ENCODE measurements around the gene GAREM1.
"Not testable (repeated sequence)": the region's sequence is repeated elsewhere in the genome, so short reads cannot be mapped to it uniquely, and the experiment has no call there.

Gene GAREM1

GRCh38 chr18:32366586-32367538 lies 103.8 kb downstream of the GAREM1 start:
- DNase-seq, result no peak

DNA sequence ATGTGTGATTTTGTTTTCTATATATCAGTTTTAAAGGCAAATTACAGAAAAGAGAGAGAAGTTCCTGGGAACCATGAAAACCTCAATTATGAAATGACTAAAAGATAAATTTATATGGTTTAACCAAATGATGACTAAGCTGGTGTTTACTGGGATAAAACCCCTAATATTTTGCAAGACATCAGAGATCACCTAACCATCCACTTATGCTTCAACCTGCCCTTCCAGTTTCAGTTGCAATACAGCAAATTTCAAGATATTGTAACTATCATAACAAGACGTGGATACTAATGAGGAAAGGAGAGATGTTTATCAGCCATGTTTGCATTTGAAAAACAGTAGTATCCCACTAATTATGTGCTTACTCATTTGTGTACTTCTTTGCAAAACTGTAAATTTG lies 108.2 kb downstream of the GAREM1 start:
- no peak for DNase-seq

DNA sequence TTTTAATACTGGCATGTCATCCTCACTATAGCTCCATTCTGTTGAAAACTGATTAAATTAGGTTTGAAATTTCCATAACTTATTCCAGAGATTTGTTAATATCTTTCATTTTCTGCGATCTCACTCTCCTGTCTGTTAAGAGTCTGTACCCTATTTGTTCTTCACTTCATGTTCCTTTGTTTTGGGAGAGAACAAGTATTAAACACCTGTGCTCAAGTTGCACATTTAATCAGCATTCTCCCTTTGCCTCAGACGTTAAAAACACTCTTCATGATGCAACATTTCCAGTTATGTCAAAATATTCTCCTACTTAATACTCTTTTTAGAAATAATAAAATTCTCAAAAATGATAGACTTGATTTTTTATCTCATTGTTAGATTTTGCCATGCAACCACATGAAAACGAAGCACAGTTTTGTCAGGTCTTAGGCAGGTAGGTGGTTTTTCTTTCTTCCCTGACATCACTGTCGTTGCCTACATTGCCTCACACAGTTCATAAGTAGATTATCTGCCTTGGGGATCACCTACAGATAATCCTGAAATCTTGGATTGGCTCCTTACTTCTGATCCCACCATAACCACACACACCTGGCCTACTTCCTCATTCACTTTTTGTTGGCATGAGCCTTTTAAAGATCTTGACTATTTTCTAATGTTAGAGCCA lies 109.9 kb downstream of the GAREM1 start:
- no peak for DNase-seq

GRCh38 chr18:32358529-32358928 lies 112.2 kb downstream of the GAREM1 start:
- no peak for DNase-seq

DNA sequence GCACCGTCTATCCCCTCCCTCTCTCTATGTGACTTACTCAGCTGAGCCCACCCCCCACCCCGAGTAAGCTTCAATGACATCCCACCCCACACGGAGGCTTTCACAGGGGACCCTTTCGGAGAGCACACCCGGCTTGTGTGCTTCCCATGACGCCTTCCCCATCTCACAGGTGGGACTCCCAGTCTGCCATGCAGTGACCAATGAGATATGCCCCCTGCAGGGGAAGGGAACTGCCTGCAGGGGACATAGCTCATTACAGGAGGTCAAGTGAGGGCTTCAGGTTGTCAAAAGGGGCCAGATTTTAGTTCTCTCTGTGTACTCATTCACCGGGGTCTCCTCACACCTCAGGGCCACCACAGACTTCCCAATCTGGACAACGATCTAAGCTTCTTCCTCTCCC lies 112.6 kb downstream of the GAREM1 start:
- no peak for DNase-seq

DNA sequence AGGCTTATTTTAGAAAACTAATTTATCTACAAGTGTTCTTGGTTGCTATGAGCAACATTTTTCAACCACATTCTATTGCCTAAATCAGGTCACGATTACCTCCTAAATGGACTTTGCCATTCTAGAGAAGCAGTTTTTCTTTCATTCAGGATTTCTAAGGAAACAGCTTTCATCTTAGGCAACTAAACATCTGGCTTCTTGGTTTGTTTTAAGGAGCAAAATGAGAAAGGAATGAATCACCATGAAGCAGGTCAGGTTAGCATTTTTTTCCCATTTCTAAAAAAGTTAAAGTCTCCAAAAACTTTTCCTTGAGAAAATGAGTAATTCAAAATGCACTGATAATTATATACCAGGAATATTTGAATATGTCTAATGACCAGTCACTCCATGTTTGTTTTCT lies 114.8 kb downstream of the GAREM1 start:
- no peak for DNase-seq

- no peak for DNase-seq
Measured at GRCh38 chr18:32354518-32354917, 116.2 kb downstream of the GAREM1 start.

DNA sequence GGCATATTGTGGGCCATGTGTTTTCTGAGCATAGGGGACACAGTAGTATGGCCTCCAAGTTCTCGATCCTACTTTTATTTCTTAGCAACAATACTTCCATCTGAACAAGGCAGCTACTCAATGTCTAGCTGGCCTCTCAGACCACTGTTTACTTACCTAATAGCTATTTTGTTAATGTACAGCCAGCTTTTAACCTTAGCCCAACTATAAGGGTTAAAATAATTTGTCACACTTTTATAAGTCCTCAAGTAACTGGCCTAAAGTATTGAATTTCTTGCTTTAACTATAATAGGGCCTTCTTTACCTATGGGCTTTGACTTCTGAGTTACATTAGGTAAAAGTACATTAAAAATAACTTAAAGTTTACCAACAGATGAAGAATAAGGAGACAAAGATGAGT lies 117.4 kb downstream of the GAREM1 start:
- no peak for DNase-seq

DNA sequence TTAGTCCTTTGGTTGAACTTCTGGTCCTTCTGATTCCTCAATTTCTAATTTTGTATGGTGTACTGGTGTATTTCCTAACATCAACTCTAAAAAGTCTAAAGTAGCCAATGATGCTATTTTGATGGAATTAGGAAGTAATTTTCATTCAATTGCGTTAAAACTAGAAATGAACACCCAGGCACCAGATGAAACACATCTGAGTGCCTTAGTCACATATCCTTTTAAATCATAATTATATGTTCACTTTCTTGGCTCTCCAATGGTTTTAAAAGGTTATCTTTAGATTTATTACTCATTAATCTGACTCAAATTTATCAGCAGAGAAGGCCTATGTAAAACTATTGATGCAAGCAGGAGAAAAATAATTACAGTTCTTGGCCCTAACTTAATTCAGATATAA lies 119.7 kb downstream of the GAREM1 start:
- DNase-seq, result no peak

GRCh38 chr18:32349728-32350395 lies 120.8 kb downstream of the GAREM1 start:
- DNase-seq, result no peak

GRCh38 chr18:32346671-32347070 lies 124.0 kb downstream of the GAREM1 start:
- no peak for DNase-seq

DNA sequence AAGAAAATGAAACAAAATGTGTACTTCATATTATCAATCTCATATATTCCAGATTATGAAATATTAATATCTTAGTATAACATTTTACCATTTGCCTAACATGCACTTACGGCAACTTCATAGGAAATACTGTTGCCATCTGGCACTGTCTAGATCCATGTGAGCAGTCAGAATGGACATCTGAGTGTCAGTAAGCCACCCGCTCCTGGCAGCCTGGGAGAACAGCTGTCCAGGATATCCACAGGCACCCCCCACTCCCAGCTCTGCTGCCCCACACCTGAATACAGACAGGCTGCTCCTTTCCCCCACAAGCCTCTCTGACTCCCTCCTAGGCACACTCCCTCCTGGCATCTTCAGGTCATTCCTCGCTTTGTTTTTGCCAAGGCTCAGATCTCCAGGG lies 127.0 kb downstream of the GAREM1 start:
- no peak for DNase-seq

DNA sequence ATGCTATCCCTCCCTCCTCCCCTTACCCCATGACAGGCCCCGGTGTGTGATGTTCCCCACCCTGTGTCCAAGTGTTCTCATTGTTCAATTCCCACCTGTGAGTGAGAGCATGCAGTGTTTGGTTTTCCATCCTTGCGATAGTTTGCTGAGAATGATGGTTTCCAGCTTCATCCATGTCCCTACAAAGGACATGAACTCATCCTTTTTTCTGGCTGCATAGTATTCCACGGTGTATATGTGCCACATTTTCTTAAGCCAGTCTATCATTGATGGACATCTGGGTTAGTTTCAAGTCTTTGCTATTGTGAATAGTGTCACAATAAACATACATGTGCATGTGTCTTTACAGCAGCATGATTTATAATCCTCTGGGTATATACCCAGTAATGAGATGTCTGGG lies 129.6 kb downstream of the GAREM1 start:
- DNase-seq, result not testable (repeated sequence)

DNA sequence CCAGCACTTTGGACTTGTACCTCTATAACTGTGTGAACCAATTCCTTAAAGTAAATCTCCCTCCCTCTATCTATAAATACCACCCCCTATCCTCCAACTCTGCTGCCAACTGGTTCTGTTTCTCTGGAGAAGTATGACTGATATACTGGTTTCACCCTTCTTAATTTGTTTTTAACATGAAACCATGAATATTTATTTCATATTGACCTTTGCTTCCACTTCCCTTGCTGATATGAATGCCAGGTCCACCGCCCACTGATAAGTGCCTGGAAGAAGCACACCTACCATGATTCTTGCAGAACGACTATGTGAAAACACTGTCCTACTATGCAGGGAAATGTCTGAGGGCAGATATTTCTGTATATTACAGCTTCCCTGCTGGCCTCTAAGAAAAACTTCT lies 131.6 kb downstream of the GAREM1 start:
- no peak for DNase-seq

- no peak for DNase-seq
Measured at GRCh38 chr18:32337821-32338220, 132.9 kb downstream of the GAREM1 start.

- DNase-seq, result no peak
Measured at GRCh38 chr18:32337347-32337746, 133.3 kb downstream of the GAREM1 start.

DNA sequence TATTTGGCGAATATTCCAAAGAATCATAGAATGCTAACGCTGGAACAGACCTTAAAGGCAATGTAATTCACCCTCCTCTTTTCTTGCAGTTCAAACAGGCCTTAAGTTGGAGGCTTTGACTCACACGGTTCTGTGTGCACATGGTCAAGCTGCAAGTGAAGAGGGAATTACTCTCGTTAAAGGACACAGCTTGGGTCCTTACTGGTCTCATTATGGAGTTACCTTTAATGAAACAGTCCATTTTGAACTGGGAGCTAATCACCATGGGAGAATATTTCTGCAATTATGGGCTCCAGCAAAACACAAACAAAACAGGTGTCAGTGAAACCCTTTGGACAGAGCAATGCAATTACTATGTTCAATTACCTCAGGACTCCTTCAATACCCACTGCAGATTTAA lies 135.5 kb downstream of the GAREM1 start:
- DNase-seq, result no peak

- no peak for DNase-seq
Measured at GRCh38 chr18:32333781-32334180, 136.9 kb downstream of the GAREM1 start.

DNA sequence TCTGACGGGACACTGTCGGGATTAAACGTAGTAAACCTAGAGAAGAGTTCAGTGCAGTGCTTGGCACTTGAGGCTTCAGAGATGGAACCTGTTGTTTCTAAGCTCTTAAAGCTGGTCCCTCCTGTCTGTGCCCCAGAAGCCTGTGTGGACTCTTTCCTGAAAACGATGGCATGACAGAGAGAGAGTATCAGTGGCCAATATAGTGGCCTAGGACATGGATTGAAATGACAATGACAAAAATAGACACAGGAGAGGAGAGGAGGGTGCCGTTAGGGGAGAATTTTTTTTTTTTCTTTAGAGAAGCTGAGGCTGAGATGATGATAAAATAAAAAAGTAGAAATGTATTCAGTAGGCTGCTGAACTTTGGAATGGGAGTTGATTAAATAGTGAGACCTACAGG lies 138.0 kb downstream of the GAREM1 start:
- DNase-seq, result no peak

- no peak for DNase-seq
Measured at GRCh38 chr18:32328974-32329373, 141.7 kb downstream of the GAREM1 start.

DNA sequence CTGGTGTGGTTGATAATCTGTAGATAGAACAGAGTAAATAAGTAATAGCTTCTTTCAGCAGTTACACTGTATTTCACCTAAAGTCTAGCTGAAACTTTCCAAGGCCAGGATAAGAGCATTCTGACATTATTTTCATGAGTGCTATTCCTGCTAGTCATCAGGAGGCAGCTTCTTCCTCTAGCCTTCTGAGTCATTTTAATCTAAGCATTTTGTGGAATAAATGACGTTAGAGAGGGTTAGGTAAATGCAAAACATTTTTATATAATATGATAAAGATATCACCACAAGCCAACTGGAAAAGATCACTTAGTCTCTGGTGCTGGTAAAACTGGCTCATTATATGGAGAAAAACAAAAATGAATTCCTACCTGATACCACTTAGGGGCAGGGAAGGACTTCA lies 142.3 kb downstream of the GAREM1 start:
- no peak for DNase-seq

GRCh38 chr18:32326450-32327308 lies 144.0 kb downstream of the GAREM1 start:
- DNase-seq, result no peak

- no peak for DNase-seq
Measured at GRCh38 chr18:32324181-32324580, 146.5 kb downstream of the GAREM1 start.

Data from CD4-positive, alpha-beta T cell treated with Interleukin-21 for 1 hour (primary cell).